Measurements from ENCODE around the gene TP53TG5. TPM values are rescaled to one million over a fixed set of nuclear protein-coding genes. Genes with fewer than 3 reads are reported as not detected.

Gene TP53TG5
- total and polyA plus RNA-seq, 2 of the 8 experiments (the other 6 are each of a cell fraction or from before 2014, with no cell fraction given): not detected

DNA sequence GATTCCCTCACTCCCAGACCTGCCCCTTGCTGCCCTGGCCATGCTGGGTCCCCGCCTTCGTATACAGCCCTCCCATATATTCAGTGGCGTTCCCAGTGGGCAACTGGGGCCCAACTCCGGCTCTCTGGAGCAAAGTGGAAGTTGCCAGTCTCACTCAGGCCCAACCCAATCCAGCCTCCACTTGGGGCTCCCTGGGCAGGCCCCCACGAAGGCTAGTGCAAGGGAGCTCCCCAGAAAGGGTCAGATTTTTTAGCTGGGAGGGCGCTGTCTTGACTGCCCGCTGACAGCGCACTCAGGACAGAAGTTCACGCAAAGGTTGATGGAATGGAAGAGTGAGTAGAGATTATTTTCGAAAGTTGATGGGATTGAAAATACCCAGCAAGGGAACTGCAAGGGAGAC lies 5.9 kb downstream of the TP53TG5 start:
- Histone ChIP-seq H3K4ac (replicated peaks; ENCODE audit: insufficient read length, low read depth, low read length) (no peak overlapping the region), H2BK15ac (ENCODE audit: low read length) (no peak overlapping the region), H3K27me3 (replicated peaks in 1 of 4; ENCODE audit: control insufficient read depth in 3 of 4, extremely low read depth in 1 of 4, insufficient read depth in 3 of 4, low read length in 3 of 4) (peaks cover 0 to 12% (median 9%) of the 10 kb centered on the region in 4 experiments; a peak in 3 of 7 replicates), H3K4me1 (replicated peaks in 1 of 4; ENCODE audit: control insufficient read depth in 3 of 4, insufficient read depth in 4 of 4, low read length in 3 of 4) (peaks cover 0 to 14% (median 9%) of the 10 kb centered on the region in 4 experiments; a peak in 6 of 7 replicates), H3K14ac (ENCODE audit: insufficient read length) (no peak overlapping the region), H3K79me2 (ENCODE audit: control insufficient read depth in 1 of 2, insufficient read depth in 2 of 2, low read length in 2 of 2) (no peaks in the 10 kb centered on the region), H2BK120ac (replicated peaks; ENCODE audit: low read depth, low read length) (no peak overlapping the region), H3K79me1 (ENCODE audit: low read depth, low read length) (no peaks in the 10 kb centered on the region), H3K36me3 (ENCODE audit: control insufficient read depth in 2 of 4, insufficient read depth in 4 of 4, low read length in 3 of 4) (peaks cover 0 to 7% (median 4%) of the 10 kb centered on the region in 4 experiments; a peak in 4 of 8 replicates), H4K5ac (ENCODE audit: insufficient read length, low read depth, low read length) (no peak overlapping the region), H4K8ac (ENCODE audit: extremely low read depth, insufficient read depth, low read length) (peak overlapping the region; percentile 21; the same call in 1 of the 2 replicates), H3K18ac (ENCODE audit: extremely low read depth, low read length) (no peak overlapping the region; the same call in 1 of the 2 replicates), H3K9ac (replicated peaks in 1 of 4; ENCODE audit: extremely low read depth in 1 of 4, low read depth in 3 of 4, low read length in 3 of 4) (no peak overlapping the region), H3K23ac (ENCODE audit: insufficient read length) (no peak overlapping the region), H3K4me3 (ENCODE audit: extremely low read depth in 1 of 4, insufficient read depth in 2 of 4, low read depth in 3 of 4, low read length in 4 of 4) (peak overlapping the region in 1 of 4 experiments; percentile 63; a peak in 2 of 8 replicates), H3K56ac (replicated peaks; ENCODE audit: insufficient read length, low read depth, low read length) (no peak overlapping the region), H3K9me3 (ENCODE audit: insufficient read depth in 2 of 2, low read depth in 1 of 2, low read length in 1 of 2) (no peaks in the 10 kb centered on the region), H2BK5ac (ENCODE audit: low read depth, low read length) (no peak overlapping the region), H3K23me2 (ENCODE audit: low read depth, low read length) (peaks cover 4% of the 10 kb centered on the region), H2AFZ (ENCODE audit: low read length) (0 out of 2 replicates have a peak overlapping the region, but pooled peaks have one; percentile 31), H2BK20ac (ENCODE audit: low read length) (no peak overlapping the region), H3K27ac (ENCODE audit: low read depth, low read length) (no peak overlapping the region), H4K91ac (replicated peaks; ENCODE audit: insufficient read length, low read length) (no peak overlapping the region), H2BK12ac (ENCODE audit: low read depth, low read length) (no peak overlapping the region), H4K20me1 (replicated peaks in 1 of 2; ENCODE audit: control insufficient read depth in 1 of 2, insufficient read depth in 2 of 2, low read length in 2 of 2) (no peaks in the 10 kb centered on the region), H3K4me2 (ENCODE audit: insufficient read depth in 1 of 2, low read depth in 2 of 2, low read length in 2 of 2) (peak overlapping the region; percentile 54 to 86), H2AK5ac (ENCODE audit: low read depth, low read length) (no peak overlapping the region)
- 73% methylated on average over 10 of the region's 10 CpGs; no CpG with 5 or more reads in 1 of the 2 experiments for WGBS, 2 experiments (ENCODE audit: extremely low coverage in 1 of 2, insufficient coverage in 1 of 2, insufficient read length in 1 of 2, insufficient replicate concordance in 2 of 2, low coverage in 1 of 2, low lambda C conversion rate in 2 of 2, missing lambda C conversion rate in 1 of 2)
- FAIRE-seq: no peak
- POLR2A ChIA-PET (ENCODE audit: partially characterized antibody): interaction anchor here (0.8 to 4.5 kb wide), 7 partner anchors 9 to 44 kb away, joined by 3 to 42 read pairs (median 7); partner anchors contain the start of genes DBNDD2, PIGT and SYS1
- DNase-seq (ENCODE audit: low read depth in 1 of 2, low spot score in 2 of 2): no peak
- CTCF ChIA-PET (ENCODE audit: partially characterized antibody): interaction anchor here (0.7 to 11.9 kb wide), 24 partner anchors 10 to 427 kb away, joined by 3 to 186 read pairs (median 19); partner anchors contain the start of genes DBNDD2 and SYS1
- TF ChIP-seq, protein P1, sequence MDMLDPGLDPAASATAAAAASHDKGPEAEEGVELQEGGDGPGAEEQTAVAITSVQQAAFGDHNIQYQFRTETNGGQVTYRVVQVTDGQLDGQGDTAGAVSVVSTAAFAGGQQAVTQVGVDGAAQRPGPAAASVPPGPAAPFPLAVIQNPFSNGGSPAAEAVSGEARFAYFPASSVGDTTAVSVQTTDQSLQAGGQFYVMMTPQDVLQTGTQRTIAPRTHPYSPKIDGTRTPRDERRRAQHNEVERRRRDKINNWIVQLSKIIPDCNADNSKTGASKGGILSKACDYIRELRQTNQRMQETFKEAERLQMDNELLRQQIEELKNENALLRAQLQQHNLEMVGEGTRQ (IDR thresholded peaks at IDR 0.05; ENCODE audit: low read length): no peak
- no peak for TF ChIP-seq NANOG (IDR thresholded peaks at IDR 0.05; ENCODE audit: insufficient read depth, low read depth, low read length, poor library complexity, severe bottlenecking)
- no peak for TF ChIP-seq ATF2 (IDR thresholded peaks at IDR 0.05; ENCODE audit: low read length)
- TF ChIP-seq EZH2 (IDR thresholded peaks at IDR 0.05; ENCODE audit: low read depth, low read length, severe bottlenecking): no peak
- TF ChIP-seq CBX5 (IDR thresholded peaks at IDR 0.05; ENCODE audit: low read depth, low read length): no peak

All from H1 (cell line).